Stimulated activated CD8-positive, alpha-beta memory T cell treated with anti-CD3 and anti-CD28 coated beads, Interleukin-4, amount 100 ng/mL, for 48 hours (primary cell): ENCODE results near the gene PCCA.

ENCODE experiments used
- DNase-seq: peaks from one replicate; pipeline ENCODE4 v3.0.0-alpha.2; 2020

PCCA gene

GRCh38 chr13:100480676-100481075 is 391.8 kb downstream of the PCCA start:
- DNase-seq, result no peak

- DNase-seq, result no peak
Observed at GRCh38 chr13:100483139-100483538, 394.2 kb downstream of the PCCA start.

GRCh38 chr13:100483841-100484381 is 395.0 kb downstream of the PCCA start:
- no peak for DNase-seq

- DNase-seq, result no peak
Observed at GRCh38 chr13:100484702-100485101, 395.8 kb downstream of the PCCA start.

GRCh38 chr13:100485265-100485664 is 396.4 kb downstream of the PCCA start:
- DNase-seq, result no peak

DNA sequence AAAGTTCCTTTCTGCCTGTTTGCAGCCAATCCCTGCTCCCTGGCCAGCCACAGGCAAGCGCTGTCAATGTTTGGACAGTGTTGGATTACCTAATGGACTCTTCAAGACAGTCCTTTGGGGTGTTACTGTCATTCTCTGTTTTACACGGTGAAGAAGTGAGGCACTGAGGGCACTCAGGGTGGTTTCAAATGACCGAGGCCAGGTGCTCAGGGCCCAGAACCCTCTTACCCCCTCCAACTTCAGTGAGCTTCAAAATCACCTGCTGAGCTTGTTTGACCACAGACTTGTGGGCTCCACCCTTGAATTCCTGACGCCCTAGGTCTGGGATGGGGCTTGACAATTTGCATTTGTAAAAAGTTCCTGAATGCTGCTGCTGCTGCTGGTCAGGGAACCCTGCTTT is 401.8 kb downstream of the PCCA start:
- no peak for DNase-seq

DNA sequence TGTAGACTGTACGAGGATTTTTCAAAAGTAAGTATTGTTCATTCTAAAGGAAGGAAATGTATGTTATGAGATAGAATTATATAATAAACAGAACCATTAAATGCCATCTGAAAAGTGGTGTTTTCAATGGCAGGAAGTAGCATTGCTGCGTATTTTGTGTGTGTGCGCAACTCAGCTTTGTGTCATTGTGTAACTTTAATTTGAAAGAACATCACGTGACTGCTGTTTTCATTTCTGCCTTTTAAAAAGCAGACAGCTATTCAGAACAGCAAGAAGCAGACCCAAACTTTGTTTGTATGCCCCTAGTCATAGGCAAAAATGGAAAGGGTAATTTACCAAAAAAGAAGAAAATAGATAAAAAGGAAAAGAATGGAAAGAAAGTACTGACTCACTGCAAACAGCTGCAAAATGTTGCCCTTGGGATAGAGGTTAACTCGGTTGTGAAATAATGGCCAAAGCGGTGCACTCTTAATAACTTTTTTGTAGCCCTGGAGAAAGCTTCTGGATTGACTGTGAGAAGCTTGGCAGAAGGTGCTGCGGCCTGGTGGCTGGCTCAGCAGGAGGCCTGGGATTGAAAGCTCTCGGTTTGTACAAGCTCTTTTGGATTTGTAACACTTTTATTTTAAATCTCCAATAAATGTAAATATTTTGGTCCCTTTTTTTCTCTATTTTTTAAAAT is 402.4 kb downstream of the PCCA start:
- DNase-seq, result no peak

DNA sequence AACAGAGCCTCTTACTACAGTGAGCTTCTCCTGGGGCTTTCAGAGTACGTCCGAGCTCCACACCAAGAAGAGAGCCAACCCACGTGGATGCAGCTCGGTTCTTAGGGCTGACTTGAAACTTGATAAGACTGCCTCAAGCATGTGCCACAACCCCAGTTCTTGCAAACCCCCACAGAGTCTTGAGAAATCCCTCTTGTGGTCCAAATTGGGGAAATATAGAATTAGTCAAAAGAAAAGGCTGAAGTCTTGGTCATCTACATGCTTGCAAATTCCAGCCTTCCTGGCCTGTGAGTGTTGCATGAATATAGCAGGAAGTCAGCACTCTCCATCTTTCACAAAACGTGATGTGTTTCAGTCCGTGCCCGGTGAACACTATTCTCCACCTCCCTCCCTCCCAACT is 404.5 kb downstream of the PCCA start:
- DNase-seq, result no peak

DNA sequence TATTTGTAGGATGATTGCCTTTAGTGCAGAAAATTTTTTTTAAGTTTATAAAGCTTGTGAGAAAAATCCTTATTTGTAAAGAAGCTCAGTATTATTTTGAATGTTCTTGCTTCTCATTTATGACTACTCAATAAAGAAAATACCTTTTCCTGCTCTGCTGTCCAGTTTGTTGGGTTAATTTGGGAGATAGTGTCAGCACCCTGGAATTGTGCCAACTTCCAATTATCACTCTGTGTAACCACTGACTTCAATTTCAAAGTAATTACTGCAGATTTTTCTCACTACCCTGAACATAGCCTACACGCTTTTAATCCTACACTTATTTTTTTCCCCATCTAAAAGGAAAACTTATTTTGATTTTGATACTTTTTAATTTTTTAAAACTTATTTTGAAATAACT is 406.6 kb downstream of the PCCA start:
- DNase-seq, result no peak

DNA sequence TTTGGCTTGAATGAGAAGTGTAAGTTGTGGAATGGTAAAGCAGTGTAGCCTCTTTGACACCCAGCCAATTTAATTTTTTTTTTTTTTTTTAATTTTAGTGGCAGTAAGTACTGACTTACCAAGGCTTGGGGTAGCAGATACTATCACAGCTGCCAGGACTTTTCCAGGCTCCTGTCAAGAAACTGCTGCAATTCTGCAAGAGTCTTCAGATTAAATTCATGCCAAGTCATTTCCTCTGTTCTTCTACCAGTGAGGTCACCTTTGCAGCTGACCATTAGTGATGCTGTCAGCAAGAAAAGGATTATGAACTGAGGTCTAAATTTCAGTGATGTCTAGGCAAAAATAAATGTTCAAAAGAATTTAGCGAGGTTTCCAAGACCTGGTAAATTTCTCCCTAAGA is 408.5 kb downstream of the PCCA start:
- no peak for DNase-seq

- DNase-seq, result no peak
Observed at GRCh38 chr13:100502446-100502845, 413.6 kb downstream of the PCCA start.

DNA sequence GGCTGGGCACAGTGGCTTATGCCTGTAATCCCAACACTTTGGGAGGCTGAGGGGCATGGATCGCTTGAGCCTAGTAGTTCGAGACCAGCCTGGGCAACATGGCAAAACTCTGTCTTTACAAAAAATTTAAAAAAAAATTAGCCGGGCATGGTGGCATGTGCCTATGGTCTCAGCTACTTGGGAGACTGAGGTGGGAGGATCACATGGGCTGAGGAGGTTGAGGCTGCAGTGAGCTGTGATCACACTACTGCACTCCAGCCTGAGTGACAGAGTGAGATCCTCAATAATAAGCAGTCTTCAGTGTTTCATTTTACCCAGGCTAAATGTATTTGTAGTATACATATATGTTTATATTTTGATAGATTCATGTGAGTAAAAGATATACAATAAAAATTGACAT is 414.7 kb downstream of the PCCA start:
- DNase-seq, result no peak

GRCh38 chr13:100506154-100506553 is 417.3 kb downstream of the PCCA start:
- DNase-seq, result peak; percentile 59

DNA sequence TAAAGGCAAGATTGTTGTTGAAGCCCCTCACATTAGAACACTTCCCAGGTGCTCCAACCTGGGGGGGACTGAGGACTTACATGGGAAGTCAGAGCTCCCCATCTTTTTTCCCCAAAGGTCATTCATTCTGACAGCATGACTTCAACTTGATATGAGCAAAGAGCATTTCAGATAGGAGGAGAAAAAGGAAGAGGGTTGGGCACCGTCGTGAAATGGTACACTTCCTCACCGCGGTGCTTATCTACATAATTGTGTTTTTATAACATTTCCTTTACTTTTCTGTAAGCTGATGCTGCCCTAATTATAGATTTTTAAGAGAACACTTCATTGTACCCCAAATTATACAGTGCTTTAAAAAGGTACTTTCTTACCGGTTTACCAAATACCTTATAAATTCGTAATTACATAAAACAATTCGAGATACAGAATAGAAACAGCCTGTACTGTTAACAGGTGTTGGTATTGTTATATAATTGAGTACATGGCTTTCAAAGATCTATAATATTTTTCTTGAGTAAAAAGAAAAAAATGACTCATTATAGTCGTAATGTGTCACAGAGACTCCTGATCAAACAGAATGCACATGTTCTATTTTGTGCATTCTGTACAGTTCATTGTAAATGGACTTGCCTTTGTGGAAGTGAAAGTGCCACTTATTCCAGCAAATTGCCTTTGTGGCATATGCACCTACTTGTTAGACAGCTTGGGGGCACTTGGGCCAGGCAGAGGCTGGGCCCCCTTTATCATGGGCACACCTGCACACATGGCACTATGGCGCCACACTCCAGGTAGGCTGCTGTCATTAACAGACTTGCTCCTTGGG is 417.9 kb downstream of the PCCA start:
- DNase-seq, result no peak

DNA sequence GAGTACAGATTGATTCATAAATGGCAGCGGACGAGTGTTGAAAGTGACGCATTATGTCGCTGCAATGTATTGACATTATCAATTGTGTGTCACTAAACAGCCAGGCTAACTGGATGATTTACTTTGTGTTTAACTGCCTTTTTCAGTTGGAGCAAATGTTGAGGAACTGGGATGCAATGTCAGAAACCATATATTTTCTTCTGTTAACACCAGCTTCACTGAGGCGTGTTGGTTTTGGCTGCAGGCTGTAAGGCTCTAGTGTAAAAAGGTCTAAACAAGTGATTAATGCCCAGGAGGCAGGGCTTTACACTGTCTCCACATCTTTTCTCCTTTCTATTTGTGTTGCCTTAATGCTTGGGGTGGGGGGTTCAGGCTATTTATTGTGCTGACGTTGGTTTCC is 419.6 kb downstream of the PCCA start:
- DNase-seq, result no peak

DNA sequence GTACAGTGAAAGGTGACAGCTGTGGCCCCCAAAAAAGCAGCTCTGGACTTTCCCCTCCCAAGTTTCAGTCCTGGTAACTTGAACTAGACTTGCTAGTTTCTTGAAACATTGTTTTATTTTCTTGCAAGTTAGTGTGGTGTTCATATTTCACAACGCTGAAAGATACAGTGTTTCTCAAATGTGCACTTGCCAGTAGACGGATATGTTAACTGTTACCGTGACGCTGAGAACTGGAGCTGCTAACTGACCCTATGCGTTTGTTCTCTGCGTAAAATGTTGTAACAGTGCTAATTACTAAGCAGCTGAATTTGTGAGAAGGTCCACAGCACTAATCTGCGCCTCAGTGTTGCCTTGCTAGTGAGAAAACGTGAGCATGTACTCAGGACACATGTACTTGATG is 420.1 kb downstream of the PCCA start:
- no peak for DNase-seq

DNA sequence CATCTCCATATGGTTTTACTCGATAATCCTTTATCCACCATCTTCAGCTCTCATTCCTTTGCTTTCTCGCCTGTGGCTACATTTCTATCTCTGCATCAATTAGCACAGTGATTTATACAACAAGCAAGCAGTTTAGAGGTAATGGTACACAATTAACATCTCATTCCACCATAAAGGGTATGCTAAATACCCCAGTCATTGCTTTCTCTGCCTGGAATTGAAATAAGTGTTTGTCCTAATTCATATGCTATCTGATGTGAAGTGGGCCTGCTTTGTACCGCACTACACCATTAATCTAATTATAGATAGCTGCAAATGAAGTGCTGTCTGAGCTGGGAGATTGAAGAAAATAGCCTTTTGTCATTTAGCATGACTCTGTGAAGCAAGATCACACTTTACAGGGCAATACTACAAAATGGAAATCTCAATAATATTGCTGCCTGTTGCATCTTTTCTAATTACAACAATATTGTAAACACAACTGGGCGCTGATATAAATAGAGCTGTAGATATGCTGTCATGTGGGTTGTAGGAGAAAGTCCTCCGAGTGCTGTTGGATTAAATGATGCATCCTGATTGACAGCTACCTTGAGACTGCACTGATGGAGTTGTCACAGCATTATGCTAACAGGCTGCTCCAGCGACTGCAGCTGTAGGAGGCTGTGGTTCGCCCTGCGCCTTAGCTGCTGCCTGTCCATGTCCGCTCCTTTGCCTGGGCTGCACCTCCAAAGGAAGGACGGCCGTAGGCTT is 421.5 kb downstream of the PCCA start:
- no peak for DNase-seq

- DNase-seq, result no peak
Observed at GRCh38 chr13:100511466-100511865, 422.6 kb downstream of the PCCA start.

GRCh38 chr13:100512422-100512821 is 423.5 kb downstream of the PCCA start:
- DNase-seq, result no peak

DNA sequence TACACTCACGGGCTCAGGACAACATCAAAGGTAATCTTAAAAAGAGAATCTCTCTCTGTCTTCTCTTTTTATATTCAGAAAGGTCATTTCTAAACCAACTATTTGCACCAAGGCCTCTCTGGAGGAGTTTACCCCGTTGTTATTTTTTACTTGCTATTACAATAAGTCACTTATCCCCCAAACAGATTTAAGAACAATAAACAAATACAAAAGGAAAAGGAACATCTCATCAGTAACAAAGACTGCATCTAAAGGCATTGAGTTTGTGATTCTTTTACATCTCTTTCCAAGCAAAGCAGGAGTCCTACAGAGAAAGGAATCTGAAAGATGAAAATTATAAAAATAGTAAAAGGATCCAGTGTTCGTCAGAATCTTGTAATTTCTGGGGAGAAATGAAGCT is 424.3 kb downstream of the PCCA start:
- DNase-seq, result no peak

- DNase-seq, result no peak
Observed at GRCh38 chr13:100513987-100514670, 425.2 kb downstream of the PCCA start.

DNA sequence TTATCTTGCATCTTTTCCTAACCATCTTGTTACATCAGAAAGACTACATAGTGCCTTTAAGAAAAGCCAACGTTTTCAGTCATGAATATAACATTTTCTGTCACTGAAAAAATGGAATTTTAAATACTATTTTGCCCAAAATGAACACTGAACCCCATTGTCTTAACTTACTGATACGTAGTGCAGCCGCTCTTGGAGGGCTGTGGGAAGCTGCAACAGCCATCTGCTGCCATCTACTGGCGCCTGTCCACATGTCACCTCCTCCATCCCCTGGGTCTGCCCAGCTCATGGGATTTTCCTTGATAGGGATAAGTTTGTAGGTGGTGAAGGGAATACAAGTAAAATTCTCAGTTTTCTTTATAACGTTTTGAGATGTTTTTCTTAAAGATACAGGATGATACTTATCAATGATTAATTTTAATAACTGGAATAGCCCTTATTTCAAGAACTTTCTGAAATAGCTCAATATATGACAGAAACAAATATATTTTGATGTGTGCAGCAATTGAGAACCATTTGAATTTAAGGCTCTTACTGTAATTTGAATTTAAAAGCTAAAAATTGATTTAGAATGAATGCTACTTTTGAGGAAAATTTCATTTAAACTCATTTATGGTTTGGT is 426.0 kb downstream of the PCCA start:
- DNase-seq, result peak; percentile 85

DNA sequence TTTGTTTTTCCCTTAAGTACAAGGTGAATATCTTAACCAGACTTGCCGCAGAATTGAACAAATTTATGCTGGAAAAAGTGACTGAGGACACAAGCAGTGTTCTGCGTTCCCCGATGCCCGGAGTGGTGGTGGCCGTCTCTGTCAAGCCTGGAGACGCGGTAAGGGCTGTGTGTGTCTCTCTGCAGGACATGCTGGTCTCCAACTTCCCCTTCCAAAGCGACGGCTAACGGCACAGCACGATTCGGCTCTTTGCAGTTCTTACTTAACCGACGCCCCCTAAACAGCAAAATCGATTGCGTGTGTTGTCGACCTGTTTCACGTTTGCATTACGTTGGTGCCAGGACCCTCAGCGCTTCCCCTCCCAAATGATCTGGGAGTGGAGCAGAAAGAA is 426.5 kb downstream of the PCCA start:
- no peak for DNase-seq
